ENCODE measurements around the gene PIF1.
A peak's percentile ranks its signal among the peaks of the same experiment; 100 is the strongest.

The PIF1 gene

DNA sequence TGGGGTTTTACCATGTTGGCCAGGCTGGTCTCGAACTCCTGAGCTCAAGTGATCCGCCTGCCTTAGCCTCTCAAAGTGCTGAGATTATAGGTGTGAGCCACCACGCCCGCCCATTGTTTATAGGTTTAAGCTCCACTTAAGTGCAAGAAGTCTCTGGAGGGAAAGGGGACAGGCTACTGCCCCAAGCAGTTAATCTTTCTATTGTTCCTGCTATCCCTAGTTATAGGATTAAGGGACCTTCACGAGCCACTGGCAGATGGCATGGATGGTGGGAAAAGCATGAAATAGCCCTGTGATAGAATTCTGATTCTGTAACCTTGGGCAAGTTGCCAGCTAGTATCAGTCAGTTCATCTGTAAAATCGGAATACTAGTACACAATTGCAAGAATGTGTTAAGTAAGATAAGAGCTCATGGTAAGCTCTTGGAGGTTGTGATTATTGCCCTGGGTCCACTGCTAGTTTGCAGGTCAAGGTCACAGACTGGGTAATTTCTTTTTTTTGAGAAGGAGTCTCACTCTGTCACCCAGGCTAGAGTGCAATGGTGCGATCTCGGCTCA is 44.8 kb downstream of the PIF1 start:
- no peak for TF ChIP-seq Cebpa-rat (IDR thresholded peaks at IDR 0.05)

DNA sequence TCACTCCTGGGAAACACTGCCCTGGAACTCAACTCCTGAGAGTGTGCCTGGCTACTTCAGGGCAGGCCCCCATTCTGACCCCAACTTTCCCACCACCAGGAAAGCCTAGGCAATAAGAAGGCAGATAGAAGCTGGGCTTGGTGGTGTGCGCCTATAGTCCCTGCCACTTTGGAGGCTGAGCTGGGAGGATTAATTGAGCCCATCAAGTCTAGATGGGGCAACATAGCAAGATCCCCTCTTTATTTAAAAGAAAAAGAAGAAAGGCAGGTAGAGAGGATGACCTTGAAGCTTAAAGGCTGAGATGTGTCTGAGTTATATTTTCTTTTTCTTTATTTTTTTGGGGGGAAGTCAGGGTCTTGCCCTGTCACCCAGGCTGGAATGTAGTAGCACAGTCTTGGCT is 45.8 kb downstream of the PIF1 start:
- TF ChIP-seq Cebpa-rat (IDR thresholded peaks at IDR 0.05), result no peak
- H4K20me1 ChIP-seq, result peaks cover 0 to 12% (median 4%) of the 10 kb centered on the region in 11 experiments; a peak in 11 of 22 replicates

More for the DNA sequence above, 44.8 kb downstream of the PIF1 start:
- H3K36me3 ChIP-seq, result no peaks in the 10 kb centered on the region
- peaks cover 0 to 20% (median 14%) of the 10 kb centered on the region in 10 experiments; a peak in 12 of 20 replicates for H3K4me1 ChIP-seq
- H3K9me3 ChIP-seq (replicated peaks in 1 of 11), result no peaks in the 10 kb centered on the region
- H3K9ac ChIP-seq, result no peak overlapping the region
- no peak overlapping the region for H3K4me2 ChIP-seq
- no peak overlapping the region for H3K27ac ChIP-seq
- peaks cover 20 to 35% (median 29%) of the 10 kb centered on the region in 11 experiments for H3K27me3 ChIP-seq
- peaks cover 0 to 7% (median 0%) of the 10 kb centered on the region in 11 experiments; a peak in 3 of 22 replicates for H4K20me1 ChIP-seq
- no peak overlapping the region for H3K4me3 ChIP-seq

GRCh38 chr15:64779024-64779423 is 46.4 kb downstream of the PIF1 start:
- no peak overlapping the region for H3K9ac ChIP-seq
- H3K36me3 ChIP-seq, result no peaks in the 10 kb centered on the region
- no peaks in the 10 kb centered on the region for H3K9me3 ChIP-seq (replicated peaks in 1 of 11)
- H3K4me3 ChIP-seq, result no peak overlapping the region
- TF ChIP-seq Cebpa-rat (IDR thresholded peaks at IDR 0.05), result no peak
- H3K4me2 ChIP-seq, result no peak overlapping the region
- peaks cover 0 to 19% (median 10%) of the 10 kb centered on the region in 11 experiments; a peak in 13 of 22 replicates for H4K20me1 ChIP-seq
- H3K27ac ChIP-seq, result no peak overlapping the region
- H3K27me3 ChIP-seq, result peaks cover 35 to 52% (median 45%) of the 10 kb centered on the region in 11 experiments
- H3K4me1 ChIP-seq, result peaks cover 0 to 28% (median 15%) of the 10 kb centered on the region in 10 experiments; a peak in 12 of 20 replicates

More for the DNA sequence above, 45.8 kb downstream of the PIF1 start:
- Histone ChIP-seq H3K27ac (no peak overlapping the region), H3K9ac (no peak overlapping the region), H3K4me1 (peaks cover 0 to 25% (median 15%) of the 10 kb centered on the region in 10 experiments; a peak in 12 of 20 replicates), H3K9me3 (replicated peaks in 1 of 11) (no peaks in the 10 kb centered on the region), H3K36me3 (no peaks in the 10 kb centered on the region), H3K4me3 (no peak overlapping the region), H3K27me3 (peaks cover 29 to 46% (median 39%) of the 10 kb centered on the region in 11 experiments), H3K4me2 (no peak overlapping the region)

- H3K9me3 ChIP-seq (replicated peaks in 1 of 11), result no peaks in the 10 kb centered on the region; a peak in 1 of 22 replicates
- H3K27ac ChIP-seq, result no peak overlapping the region
- H3K27me3 ChIP-seq, result peaks cover 52 to 72% (median 65%) of the 10 kb centered on the region in 11 experiments
- 0 out of 22 replicates have a peak overlapping the region, but pooled peaks of 1 of the 11 experiments have one; percentile 78 for H3K9ac ChIP-seq
- peak overlapping the region in 6 of 10 experiments; percentile 66 to 77 (median 70); a peak in 9 of 20 replicates for H3K4me3 ChIP-seq
- no peaks in the 10 kb centered on the region for H3K36me3 ChIP-seq
- peaks cover 0 to 23% (median 14%) of the 10 kb centered on the region in 11 experiments; a peak in 13 of 22 replicates for H4K20me1 ChIP-seq
- H3K4me2 ChIP-seq, result peak overlapping the region in 9 of 11 experiments; percentile 89 to 98 (median 94); a peak in 15 of 22 replicates
- H3K4me1 ChIP-seq, result peaks cover 0 to 18% (median 8%) of the 10 kb centered on the region in 10 experiments; a peak in 9 of 20 replicates
- TF ChIP-seq Cebpa-rat (IDR thresholded peaks at IDR 0.05), result no peak
Measured at GRCh38 chr15:64776402-64776786, 49.1 kb downstream of the PIF1 start.

DNA sequence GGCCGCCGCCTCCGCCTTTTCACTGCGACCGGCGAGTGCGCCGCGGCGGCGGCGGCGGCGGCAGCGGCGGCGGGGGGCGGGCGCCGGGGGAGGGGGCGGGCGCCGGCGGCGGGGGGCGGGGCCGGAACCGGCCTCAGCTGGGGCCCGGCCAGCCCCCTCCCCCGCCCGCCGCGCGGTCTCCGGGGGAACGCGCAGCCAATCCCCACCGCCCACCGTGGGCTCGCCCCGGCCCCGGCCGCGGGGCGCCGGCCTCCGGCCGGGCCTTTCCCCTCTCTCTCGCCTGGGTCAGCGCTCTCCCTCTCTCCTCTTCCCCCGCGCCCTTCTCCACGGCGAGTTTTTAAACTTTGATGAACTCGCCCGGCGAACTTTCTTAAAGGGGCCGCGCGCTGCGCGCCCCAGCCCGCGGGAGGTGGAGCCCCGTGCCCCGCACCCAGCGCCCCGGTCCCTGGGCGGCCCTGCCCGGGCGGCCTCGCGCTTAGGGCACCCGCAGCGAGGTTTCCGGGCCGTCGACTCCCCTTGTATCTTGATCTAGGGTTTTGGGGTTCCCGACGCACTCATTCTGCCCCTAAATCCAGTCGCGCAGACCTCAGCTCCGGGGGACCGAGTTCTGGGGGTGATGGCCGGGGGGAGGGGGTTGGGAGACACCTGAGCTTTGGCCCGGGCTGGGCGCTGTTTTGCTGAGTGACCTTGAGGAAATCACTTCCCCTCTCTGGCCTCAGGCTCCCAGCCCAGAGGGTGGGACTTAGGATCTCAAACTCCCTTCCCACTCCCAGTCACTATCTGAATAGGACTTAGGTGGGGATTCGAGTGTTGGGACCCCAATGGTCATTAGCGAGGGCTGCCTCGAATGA is 49.7 kb downstream of the PIF1 start, which contains the start of gene RBPMS2:
RBPMS2 (minus strand) TSS at position 39 of the 851 bp plus-strand sequence. CDS start 270 bp downstream, outside the sequence.
- peaks cover 52 to 72% (median 65%) of the 10 kb centered on the region in 11 experiments for H3K27me3 ChIP-seq
- H3K4me1 ChIP-seq, result peaks cover 0 to 21% (median 8%) of the 10 kb centered on the region in 10 experiments; a peak in 9 of 20 replicates
- no peak within 1 kb of the TSS; a peak in 1 of 22 replicates for H3K27ac ChIP-seq
- H3K4me3 ChIP-seq, result peak within 1 kb of the TSS; percentile 66 to 77 (median 69)
- H3K4me2 ChIP-seq, result peak within 1 kb of the TSS; percentile 90 to 98 (median 97)
- H3K9me3 ChIP-seq (replicated peaks in 1 of 11), result no peaks in the 10 kb centered on the region; a peak in 1 of 22 replicates
- peaks cover 0 to 23% (median 14%) of the 10 kb centered on the region in 11 experiments; a peak in 13 of 22 replicates for H4K20me1 ChIP-seq
- no peak for TF ChIP-seq Cebpa-rat (IDR thresholded peaks at IDR 0.05)
- H3K36me3 ChIP-seq, result no peaks in the 10 kb centered on the region
- peak within 1 kb of the TSS; percentile 46 to 78 (median 68) for H3K9ac ChIP-seq

- peaks cover 52 to 72% (median 65%) of the 10 kb centered on the region in 11 experiments for H3K27me3 ChIP-seq
- no peak for TF ChIP-seq Cebpa-rat (IDR thresholded peaks at IDR 0.05)
- no peak overlapping the region for H3K27ac ChIP-seq
- peak overlapping the region; percentile 66 to 77 (median 69) for H3K4me3 ChIP-seq
- no peaks in the 10 kb centered on the region; a peak in 1 of 22 replicates for H3K9me3 ChIP-seq (replicated peaks in 1 of 11)
- peak overlapping the region; percentile 87 to 98 (median 97) for H3K4me2 ChIP-seq
- H3K4me1 ChIP-seq, result peaks cover 0 to 26% (median 10%) of the 10 kb centered on the region in 10 experiments; a peak in 9 of 20 replicates
- H3K36me3 ChIP-seq, result no peaks in the 10 kb centered on the region
- H4K20me1 ChIP-seq, result peaks cover 0 to 23% (median 14%) of the 10 kb centered on the region in 11 experiments; a peak in 13 of 22 replicates
- H3K9ac ChIP-seq, result peak overlapping the region; percentile 46 to 73 (median 59); a peak in 21 of 22 replicates
Measured at GRCh38 chr15:64774629-64775493, 50.6 kb downstream of the PIF1 start.

DNA sequence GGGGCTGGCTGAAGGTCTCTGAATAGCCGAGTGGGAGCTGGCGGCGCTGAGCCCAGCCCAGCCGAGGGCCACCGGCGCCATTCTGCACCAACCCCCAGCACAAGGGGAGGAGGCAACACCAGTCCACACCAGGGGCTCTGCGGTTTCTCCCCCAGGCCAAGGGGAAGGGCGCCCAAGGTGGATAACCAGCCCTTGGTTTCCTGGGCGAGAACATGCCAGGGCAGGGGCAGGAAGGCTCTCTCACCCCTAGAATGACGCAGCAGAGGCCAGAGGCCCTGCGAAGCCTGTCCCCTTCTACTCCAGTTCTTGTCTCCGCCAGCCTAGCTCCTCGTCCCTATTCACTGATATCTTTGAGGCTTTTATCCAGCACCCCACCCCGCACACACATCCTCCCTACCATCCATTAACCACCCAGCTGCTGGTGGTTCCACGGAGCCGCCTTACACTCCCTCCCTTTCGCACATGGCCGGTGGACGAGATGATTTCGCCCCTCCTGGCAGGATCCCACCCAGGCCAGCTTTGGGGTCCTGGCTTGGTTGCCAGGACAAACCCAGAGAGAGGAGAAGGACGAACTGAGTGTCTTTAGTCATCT is 51.3 kb downstream of the PIF1 start:
- no peaks in the 10 kb centered on the region; a peak in 1 of 22 replicates for H3K9me3 ChIP-seq (replicated peaks in 1 of 11)
- H3K4me2 ChIP-seq, result peak overlapping the region in 10 of 11 experiments; percentile 87 to 98 (median 96); a peak in 17 of 22 replicates
- no peak overlapping the region for H3K27ac ChIP-seq
- no peak for TF ChIP-seq Cebpa-rat (IDR thresholded peaks at IDR 0.05)
- H3K4me1 ChIP-seq, result peaks cover 0 to 26% (median 10%) of the 10 kb centered on the region in 10 experiments; a peak in 9 of 20 replicates
- peaks cover 52 to 72% (median 65%) of the 10 kb centered on the region in 11 experiments for H3K27me3 ChIP-seq
- peak overlapping the region; percentile 66 to 77 (median 69); a peak in 16 of 20 replicates for H3K4me3 ChIP-seq
- H3K36me3 ChIP-seq, result no peaks in the 10 kb centered on the region
- 0 out of 22 replicates have a peak overlapping the region, but pooled peaks of 1 of the 11 experiments have one; percentile 56 for H3K9ac ChIP-seq
- peaks cover 0 to 23% (median 14%) of the 10 kb centered on the region in 11 experiments; a peak in 13 of 22 replicates for H4K20me1 ChIP-seq

All from BLaER1 treated with 17β-estradiol and CSF1 and Interleukin-3, amounts not matched to agents 10 nM and 100 nM (cell line).